Measurements from ENCODE around the gene RPL10. TPM values are rescaled to one million over a fixed set of nuclear protein-coding genes. Genes with fewer than 3 reads are reported as not detected.

RPL10 gene
- total RNA-seq, 1 experiment from 2014 or later = 3,401 TPM

DNA sequence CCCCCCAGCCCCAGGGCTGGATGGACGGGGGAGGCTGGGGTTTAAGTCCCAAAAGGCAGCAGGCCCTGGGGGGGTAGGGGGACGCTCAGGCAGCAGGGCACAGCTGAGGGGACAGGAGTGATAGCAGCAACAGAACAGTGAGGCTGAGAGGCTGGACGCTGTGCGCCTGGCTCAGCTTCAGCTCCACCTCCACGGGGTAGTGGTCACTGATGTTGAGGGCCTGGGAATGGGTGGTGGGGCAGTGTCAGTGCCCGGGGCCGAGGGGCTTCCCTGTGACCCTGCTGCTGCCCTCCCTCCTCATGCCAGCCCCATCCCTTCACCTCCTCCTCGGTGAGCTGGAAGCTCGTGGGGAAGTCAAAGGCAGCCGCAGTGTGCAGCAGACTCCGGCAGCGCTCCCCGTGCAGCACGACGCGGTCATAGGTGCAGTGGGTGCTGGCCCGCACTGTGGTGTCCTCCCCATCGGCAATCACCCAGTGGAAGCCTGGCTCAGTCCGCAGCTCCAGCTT, 4.5 kb downstream of the RPL10 start:
- Histone ChIP-seq H4K20me1 (ENCODE audit: low read length) (peaks cover 24% of the 10 kb centered on the region), H3K4me3 (ENCODE audit: low read length) (no peak overlapping the region), H3K4me1 (ENCODE audit: insufficient read depth, low read length) (peaks cover 9% of the 10 kb centered on the region; the same call in 1 of the 2 replicates), H3K27ac (ENCODE audit: low read length) (no peak overlapping the region), H3K36me3 (ENCODE audit: low read depth, low read length) (peaks cover 25% of the 10 kb centered on the region), H2AFZ (ENCODE audit: low read length) (no peak overlapping the region), H3K9ac (ENCODE audit: low read length) (no peak overlapping the region), H3F3A (ENCODE audit: low read length, unreplicated experiment) (peaks cover 22% of the 10 kb centered on the region), H3K9me3 (ENCODE audit: low read length) (no peaks in the 10 kb centered on the region), H3K4me2 (ENCODE audit: low read length) (no peak overlapping the region), H3K9me2 (replicated peaks; ENCODE audit: low read length) (no peaks in the 10 kb centered on the region), H3K79me2 (ENCODE audit: low read length) (peaks cover 23% of the 10 kb centered on the region), H3K27me3 (ENCODE audit: low read length) (no peaks in the 10 kb centered on the region)
- no peak for ATAC-seq
- intact Hi-C loops (cut with micrococcal nuclease) = no loop called here
- no peak for DNase-seq
- ChIA-PET POLR2A (ENCODE audit: unreplicated experiment) (no interaction called here), CTCF (no interaction called here)
- no peak for TF ChIP-seq EZH2phosphoT487 (IDR thresholded peaks at IDR 0.05; ENCODE audit: borderline replicate concordance, low read length)
- TF ChIP-seq, protein P1, sequence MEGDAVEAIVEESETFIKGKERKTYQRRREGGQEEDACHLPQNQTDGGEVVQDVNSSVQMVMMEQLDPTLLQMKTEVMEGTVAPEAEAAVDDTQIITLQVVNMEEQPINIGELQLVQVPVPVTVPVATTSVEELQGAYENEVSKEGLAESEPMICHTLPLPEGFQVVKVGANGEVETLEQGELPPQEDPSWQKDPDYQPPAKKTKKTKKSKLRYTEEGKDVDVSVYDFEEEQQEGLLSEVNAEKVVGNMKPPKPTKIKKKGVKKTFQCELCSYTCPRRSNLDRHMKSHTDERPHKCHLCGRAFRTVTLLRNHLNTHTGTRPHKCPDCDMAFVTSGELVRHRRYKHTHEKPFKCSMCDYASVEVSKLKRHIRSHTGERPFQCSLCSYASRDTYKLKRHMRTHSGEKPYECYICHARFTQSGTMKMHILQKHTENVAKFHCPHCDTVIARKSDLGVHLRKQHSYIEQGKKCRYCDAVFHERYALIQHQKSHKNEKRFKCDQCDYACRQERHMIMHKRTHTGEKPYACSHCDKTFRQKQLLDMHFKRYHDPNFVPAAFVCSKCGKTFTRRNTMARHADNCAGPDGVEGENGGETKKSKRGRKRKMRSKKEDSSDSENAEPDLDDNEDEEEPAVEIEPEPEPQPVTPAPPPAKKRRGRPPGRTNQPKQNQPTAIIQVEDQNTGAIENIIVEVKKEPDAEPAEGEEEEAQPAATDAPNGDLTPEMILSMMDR (conservative IDR thresholded peaks at IDR 0.05; ENCODE audit: low read depth, low read length) = no peak
- TF ChIP-seq EZH2 (IDR thresholded peaks at IDR 0.05; ENCODE audit: low read length, unreplicated experiment) = no peak
- no TSS peak for BruUV-seq (replicated peaks)

DNA sequence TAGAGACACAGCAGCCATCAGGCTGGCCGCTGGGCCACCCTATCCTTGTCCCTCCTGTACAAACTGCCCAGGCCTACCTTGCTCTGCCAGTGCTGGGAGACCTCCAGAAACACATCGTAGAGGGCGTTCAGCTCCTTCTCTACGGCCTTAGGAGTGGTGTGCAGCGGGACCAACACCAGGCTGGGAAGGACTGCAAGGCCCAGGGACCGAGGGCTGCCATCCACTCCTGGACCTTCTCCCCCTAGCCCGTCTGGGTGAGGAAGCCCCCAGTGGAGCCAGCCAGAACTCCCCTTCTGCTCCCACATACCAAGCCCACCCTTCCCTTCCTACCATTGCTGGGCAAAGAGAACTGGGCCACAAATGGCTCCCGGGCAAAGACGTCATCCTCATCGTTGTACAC, 5.0 kb downstream of the RPL10 start:
- H3K4me1 ChIP-seq (ENCODE audit: insufficient read depth, low read length) = peaks cover 9% of the 10 kb centered on the region; the same call in 1 of the 2 replicates
- peaks cover 25% of the 10 kb centered on the region for H3K36me3 ChIP-seq (ENCODE audit: low read depth, low read length)
- H4K20me1 ChIP-seq (ENCODE audit: low read length) = peaks cover 24% of the 10 kb centered on the region
- TF ChIP-seq EZH2phosphoT487 (IDR thresholded peaks at IDR 0.05; ENCODE audit: borderline replicate concordance, low read length) (no peak), EZH2 (IDR thresholded peaks at IDR 0.05; ENCODE audit: low read length, unreplicated experiment) (no peak)
- TF ChIP-seq, protein P1 (conservative IDR thresholded peaks at IDR 0.05; ENCODE audit: low read depth, low read length) = no peak
- CTCF ChIA-PET = no interaction called here
- H3K4me3 ChIP-seq (ENCODE audit: low read length) = no peak overlapping the region
- POLR2A ChIA-PET (ENCODE audit: unreplicated experiment) = no interaction called here
- ATAC-seq (no peak), DNase-seq (no peak)
- intact Hi-C loops (cut with micrococcal nuclease) = no loop called here
- H3K27me3 ChIP-seq (ENCODE audit: low read length) = no peaks in the 10 kb centered on the region
- no peaks in the 10 kb centered on the region for H3K9me2 ChIP-seq (replicated peaks; ENCODE audit: low read length)
- no peak overlapping the region for H2AFZ ChIP-seq (ENCODE audit: low read length)
- H3K79me2 ChIP-seq (ENCODE audit: low read length) = peaks cover 23% of the 10 kb centered on the region
- no peak overlapping the region for H3K9ac ChIP-seq (ENCODE audit: low read length)
- H3K4me2 ChIP-seq (ENCODE audit: low read length) = no peak overlapping the region
- no TSS peak for BruUV-seq (replicated peaks)
- no peaks in the 10 kb centered on the region for H3K9me3 ChIP-seq (ENCODE audit: low read length)
- H3F3A ChIP-seq (ENCODE audit: low read length, unreplicated experiment) = peaks cover 22% of the 10 kb centered on the region
- no peak overlapping the region for H3K27ac ChIP-seq (ENCODE audit: low read length)

DNA sequence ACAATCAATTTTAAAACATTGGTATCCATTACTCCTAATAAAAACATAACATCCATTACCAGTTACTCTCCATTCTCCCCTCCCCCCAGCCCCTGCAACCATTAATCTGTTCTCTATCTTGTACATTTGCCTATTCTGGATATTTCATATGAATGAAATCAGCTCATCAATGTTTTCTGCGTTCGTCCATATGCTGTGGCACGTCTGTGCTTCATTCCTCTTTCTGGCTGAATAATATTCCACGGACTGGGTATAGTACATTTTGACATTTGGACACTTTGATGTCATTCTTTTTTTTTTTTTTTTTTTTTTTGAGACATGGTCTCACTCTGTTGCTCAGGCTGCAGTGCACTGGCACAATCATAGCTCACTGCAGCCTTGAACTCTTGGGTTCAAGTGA, 5.7 kb downstream of the RPL10 start:
- Histone ChIP-seq H3K9me2 (replicated peaks; ENCODE audit: low read length) (no peaks in the 10 kb centered on the region), H3F3A (ENCODE audit: low read length, unreplicated experiment) (peaks cover 22% of the 10 kb centered on the region), H4K20me1 (ENCODE audit: low read length) (peaks cover 18% of the 10 kb centered on the region), H3K9ac (ENCODE audit: low read length) (no peak overlapping the region), H3K4me2 (ENCODE audit: low read length) (no peak overlapping the region), H3K79me2 (ENCODE audit: low read length) (peaks cover 23% of the 10 kb centered on the region), H3K36me3 (ENCODE audit: low read depth, low read length) (peaks cover 19% of the 10 kb centered on the region), H3K27me3 (ENCODE audit: low read length) (no peaks in the 10 kb centered on the region), H2AFZ (ENCODE audit: low read length) (no peak overlapping the region), H3K4me3 (ENCODE audit: low read length) (no peak overlapping the region), H3K27ac (ENCODE audit: low read length) (no peak overlapping the region), H3K9me3 (ENCODE audit: low read length) (no peaks in the 10 kb centered on the region), H3K4me1 (ENCODE audit: insufficient read depth, low read length) (peaks cover 15% of the 10 kb centered on the region; the same call in 1 of the 2 replicates)
- CTCF ChIA-PET = no interaction called here
- intact Hi-C loops (cut with micrococcal nuclease) = no loop called here
- DNase-seq (no peak), ATAC-seq (no peak)
- TF ChIP-seq EZH2 (IDR thresholded peaks at IDR 0.05; ENCODE audit: low read length, unreplicated experiment) = no peak
- no peak for TF ChIP-seq EZH2phosphoT487 (IDR thresholded peaks at IDR 0.05; ENCODE audit: borderline replicate concordance, low read length)
- TF ChIP-seq, protein P1 (conservative IDR thresholded peaks at IDR 0.05; ENCODE audit: low read depth, low read length) = no peak
- no TSS peak for BruUV-seq (replicated peaks)
- POLR2A ChIA-PET (ENCODE audit: unreplicated experiment) = no interaction called here

Measured in PC-3 (cell line).